ENCODE results near the gene ZC3H18. TPM values are rescaled to one million over a fixed set of nuclear protein-coding genes. Genes with fewer than 3 reads are reported as not detected.
"Not testable (repeated sequence)": the region's sequence is repeated elsewhere in the genome, so short reads cannot be mapped to it uniquely, and the experiment has no call there.

ZC3H18 gene
- total RNA-seq, 2 donors from 2014 or later, result 23.1 to 25.3 TPM

- DNase-seq, result no peak
- no peak for ATAC-seq
- intact Hi-C loops (cut with DNase I), result no loop called here
These were observed 23.7 kb downstream of the ZC3H18 start for GRCh38 chr16:88593910-88594309.

DNA sequence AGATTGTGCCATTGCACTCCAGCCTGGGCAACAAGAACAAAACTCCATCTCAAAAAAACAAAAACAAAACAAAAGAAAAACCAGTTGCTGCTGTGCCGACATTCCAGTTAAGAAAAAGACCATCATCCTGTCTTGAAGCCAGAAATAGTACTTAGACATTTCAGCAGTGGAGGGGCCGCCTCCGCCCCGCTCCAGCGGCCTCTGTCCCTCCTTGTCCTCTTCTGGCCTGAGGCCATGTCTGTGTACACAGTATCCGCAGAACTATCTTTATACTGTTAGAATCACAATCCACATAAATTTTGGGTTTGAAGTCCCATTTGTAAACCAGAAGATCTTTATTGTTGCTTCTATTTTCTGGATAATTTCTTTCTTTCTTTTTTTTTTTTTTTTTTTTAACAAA is 24.9 kb downstream of the ZC3H18 start:
- no peak for ATAC-seq
- intact Hi-C loops (cut with DNase I), result no loop called here

DNA sequence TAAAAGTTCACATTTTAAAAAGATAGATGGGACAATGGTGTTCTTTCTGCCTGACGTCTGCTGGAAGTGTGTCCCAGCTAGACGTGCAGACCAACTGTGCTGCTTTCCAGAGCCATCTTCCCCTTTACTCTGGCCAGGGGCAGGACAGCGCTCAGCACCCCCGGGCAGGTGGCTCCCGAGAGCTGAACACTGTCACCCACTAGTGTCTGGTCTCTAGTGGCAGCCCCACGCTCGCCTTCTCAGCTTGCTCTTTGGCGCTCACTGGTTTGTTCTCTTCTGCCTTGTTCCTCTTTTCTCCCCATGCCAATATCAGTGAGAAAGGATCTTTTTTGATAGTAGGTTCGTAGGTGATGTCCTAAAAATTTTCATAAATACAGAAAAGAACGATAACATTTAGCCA is 25.7 kb downstream of the ZC3H18 start:
- intact Hi-C loops (cut with DNase I), result no loop called here
- ATAC-seq, result no peak
- no peak for DNase-seq

More for the DNA sequence above, 24.9 kb downstream of the ZC3H18 start:
- DNase-seq, result no peak

- DNase-seq, result no peak
- intact Hi-C loops (cut with DNase I), result no loop called here
- ATAC-seq, result peak in 1 of 2 donors; percentile 10
These were observed 26.3 kb downstream of the ZC3H18 start for GRCh38 chr16:88596483-88596882.

GRCh38 chr16:88597856-88598491 is 27.8 kb downstream of the ZC3H18 start:
- no peak for ATAC-seq
- no peak for DNase-seq
- intact Hi-C loops (cut with DNase I), result no loop called here

DNA sequence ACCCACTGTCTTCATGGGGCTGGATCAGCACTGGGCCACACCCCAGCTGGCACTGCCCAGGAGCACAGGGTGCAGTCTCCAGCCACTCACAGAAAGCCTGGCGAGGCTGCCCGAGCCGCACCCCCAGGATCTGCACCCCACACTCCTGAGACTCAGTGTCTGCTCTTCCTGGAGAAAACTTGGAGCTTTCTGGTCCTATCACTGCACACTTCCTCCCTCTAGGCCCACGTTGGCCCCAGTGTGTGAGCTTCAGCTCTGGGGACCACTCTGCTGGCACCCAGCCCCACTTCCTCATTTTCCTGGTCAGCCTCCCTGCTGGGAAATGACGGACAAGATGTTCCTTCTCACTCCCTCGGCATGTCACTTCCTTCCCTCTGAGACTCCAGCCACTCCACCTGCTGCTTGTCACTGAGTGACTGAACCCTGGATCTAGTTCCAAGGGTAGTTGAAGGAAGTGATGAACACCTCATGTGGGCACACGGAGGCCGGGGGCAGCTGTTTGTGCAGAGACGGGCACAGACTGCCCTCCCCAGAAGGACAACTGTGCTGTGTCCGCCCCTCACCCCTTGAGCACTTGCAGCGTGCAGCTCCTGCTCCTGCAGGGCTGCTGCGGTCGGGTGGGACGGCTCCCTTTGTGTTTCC is 29.0 kb downstream of the ZC3H18 start:
- intact Hi-C loops (cut with DNase I), result no loop called here

GRCh38 chr16:88599825-88600538 is 29.8 kb downstream of the ZC3H18 start:
- peak; percentile 45 for DNase-seq
- intact Hi-C loops (cut with DNase I), result no loop called here
- peak; percentile 12 to 24 for ATAC-seq

More for the DNA sequence above, 29.0 kb downstream of the ZC3H18 start:
- ATAC-seq (peak; percentile 80 to 85), DNase-seq (peak; percentile 84)

- intact Hi-C loops (cut with DNase I), result no loop called here
- no peak for ATAC-seq
These were observed 30.3 kb downstream of the ZC3H18 start for GRCh38 chr16:88600539-88600896.

GRCh38 chr16:88601313-88602036 is 31.3 kb downstream of the ZC3H18 start:
- ATAC-seq (no peak), DNase-seq (no peak)
- intact Hi-C loops (cut with DNase I), result no loop called here

More at GRCh38 chr16:88600539-88600896, 30.3 kb downstream of the ZC3H18 start:
- no peak for DNase-seq

DNA sequence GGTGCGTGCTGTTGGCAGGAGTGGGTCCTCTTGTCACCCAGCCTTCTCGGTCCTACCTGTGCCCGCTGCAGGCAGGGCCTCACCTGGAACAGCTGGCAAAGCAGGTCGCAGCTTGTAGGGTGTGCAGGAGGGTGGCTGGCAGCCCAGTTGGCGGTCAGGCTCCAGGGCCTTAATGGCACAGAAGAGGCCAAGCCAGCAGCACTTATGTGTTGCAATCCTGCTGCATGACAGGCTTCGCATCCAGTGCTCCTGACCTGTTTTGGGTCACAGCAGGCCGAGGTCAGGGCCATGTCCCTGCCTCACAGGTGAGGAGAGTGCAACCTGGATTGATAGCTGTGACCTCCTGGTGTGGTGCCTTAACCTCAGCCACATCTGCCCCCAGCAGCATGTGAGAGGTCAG is 31.9 kb downstream of the ZC3H18 start:
- ATAC-seq, result no peak
- intact Hi-C loops (cut with DNase I), result no loop called here
- DNase-seq, result no peak

DNA sequence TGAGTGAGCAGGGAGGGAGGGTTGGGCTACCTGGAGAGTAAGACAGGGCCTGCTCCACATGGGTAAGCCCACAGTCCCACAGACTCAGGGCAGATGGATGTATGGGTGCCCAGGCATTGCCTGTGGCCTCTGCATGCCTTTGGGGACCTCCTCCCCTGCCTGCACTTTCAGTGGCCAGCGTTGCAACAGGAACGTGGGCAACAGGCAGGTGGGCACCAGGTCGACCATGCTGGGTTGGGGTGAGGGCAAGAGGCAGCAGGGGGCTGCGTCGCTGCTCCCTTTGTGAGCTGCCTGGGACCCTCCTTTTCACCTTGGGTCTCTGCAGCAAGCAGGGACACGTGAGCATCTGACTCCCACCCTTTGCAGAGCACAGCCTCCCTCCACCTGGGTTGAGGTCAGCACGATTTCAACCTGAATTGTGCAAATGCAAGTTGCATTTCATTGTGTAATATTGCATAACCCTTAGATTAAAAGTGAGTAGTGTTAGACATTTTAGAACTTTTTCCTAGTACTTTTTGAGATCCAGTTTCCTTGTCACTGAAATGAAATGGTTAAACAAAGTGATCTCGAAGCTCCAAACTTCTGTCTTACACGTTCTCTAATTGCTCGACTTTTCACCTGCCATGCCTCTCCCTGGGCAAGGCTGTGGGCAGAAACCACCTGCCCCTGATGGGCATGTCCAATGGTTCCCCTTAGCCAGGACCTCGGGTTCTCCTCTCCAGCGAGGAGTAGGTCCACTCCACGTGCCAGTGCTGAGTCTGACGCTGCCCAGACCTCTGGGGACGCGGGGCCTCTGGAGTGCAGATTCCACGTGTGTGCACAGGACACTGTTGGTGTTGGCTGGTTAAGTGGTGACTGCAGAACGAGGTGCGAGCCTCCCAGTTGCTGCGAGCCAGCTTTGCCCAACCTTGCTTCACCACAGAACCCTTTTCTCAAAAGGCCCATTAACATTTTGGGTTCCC is 35.3 kb downstream of the ZC3H18 start:
- ATAC-seq, result no peak
- intact Hi-C loops (cut with DNase I), result no loop called here
- no peak for DNase-seq

DNA sequence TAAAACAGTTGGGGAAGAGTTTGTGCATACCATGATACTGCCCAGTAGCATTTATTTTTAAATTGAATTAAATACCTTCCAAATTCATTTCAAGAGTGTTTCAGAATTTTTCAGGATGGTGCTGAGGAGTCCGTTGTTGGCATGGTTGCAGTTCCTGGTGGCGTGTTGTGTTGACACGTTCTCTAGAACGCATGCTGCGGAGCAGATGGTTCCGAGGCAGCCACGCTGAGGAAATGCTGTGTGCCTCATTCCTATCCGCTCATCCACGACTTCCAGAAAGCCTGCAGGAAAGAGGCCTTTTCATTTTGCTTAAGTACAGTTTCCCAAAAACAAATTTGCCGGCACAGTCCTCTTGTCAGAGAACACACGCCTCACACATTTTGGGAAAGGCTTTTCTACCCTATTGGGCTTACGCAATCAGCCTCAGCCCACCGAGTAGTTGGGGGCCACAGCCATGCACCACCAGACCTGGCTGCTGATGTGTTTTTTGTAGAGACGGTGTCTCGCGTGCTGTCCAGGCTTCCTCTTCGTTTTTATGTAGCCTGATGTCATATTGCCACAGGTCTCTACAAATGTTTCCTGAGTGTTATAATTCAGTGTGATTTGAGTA is 36.0 kb downstream of the ZC3H18 start:
- DNase-seq (no peak), ATAC-seq (no peak)
- intact Hi-C loops (cut with DNase I), result no loop called here

- intact Hi-C loops (cut with DNase I), result no loop called here
- ATAC-seq (no peak), DNase-seq (no peak)
These were observed 37.9 kb downstream of the ZC3H18 start for GRCh38 chr16:88608076-88608475.

DNA sequence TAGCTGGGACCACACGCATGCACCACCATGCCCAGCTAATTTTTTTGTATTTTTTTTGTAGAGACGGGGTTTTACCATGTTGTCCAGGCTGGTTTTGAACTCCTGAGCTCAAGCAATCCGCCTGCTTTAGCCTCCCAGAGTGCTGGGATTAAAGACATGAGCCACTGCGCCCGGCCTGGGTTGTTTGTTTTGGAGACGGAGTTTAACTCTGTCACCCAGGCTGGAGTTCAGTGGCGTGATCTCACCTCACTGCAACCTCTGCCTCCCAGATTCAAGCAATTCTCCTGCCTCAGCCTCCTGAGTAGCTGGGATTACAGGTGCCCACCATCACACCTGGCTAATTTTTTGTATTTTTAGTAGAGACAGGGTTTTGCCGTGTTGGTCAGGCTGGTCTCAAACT is 39.2 kb downstream of the ZC3H18 start:
- DNase-seq; ATAC-seq; intact Hi-C loops (cut with DNase I): not testable (repeated sequence)

DNA sequence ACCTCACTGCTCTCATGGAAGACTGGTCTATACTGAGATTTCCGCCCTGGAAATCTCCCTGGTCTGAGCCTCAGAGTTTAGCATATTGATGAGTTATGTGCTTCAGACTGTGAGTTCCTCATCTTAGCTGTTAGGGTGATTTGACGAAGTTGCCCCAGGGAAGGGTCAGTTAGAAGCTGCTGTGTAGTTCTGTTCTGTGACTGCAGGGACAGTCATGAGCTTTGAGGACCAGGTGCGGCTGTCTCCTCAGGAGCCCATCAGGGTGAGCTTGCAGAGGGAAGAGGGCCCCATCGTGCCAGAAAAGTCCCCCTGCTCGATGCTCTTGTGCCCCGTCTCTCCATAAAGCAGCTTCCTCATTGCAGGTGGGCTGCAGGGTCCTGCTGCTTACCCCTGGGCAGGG is 39.9 kb downstream of the ZC3H18 start:
- intact Hi-C loops (cut with DNase I), result no loop called here
- ATAC-seq (no peak), DNase-seq (no peak)

- intact Hi-C loops (cut with DNase I), result no loop called here
- no peak for ATAC-seq
- no peak for DNase-seq
These were observed 41.0 kb downstream of the ZC3H18 start for GRCh38 chr16:88610909-88611812.

- no peak for DNase-seq
- ATAC-seq, result no peak
- intact Hi-C loops (cut with DNase I), result no loop called here
These were observed 43.1 kb downstream of the ZC3H18 start for GRCh38 chr16:88613293-88613692.

Data from left cardiac atrium (tissue), 4 donors.